Measurements from ENCODE around the gene TMEM95. TPM values are rescaled to one million over a fixed set of nuclear protein-coding genes. Genes with fewer than 3 reads are reported as not detected.
A peak's percentile ranks its signal among the peaks of the same experiment; 100 is the strongest.

TMEM95 gene
- polyA plus RNA-seq, 1 donor (not counting 4 experiments of a cell fraction or from before 2014, with no cell fraction given): not detected

- peak overlapping the region; percentile 88 for H3K4me2 ChIP-seq (ENCODE audit: control insufficient read depth, extremely low read depth, insufficient read depth, low read depth, low read length)
- H2AFZ ChIP-seq (ENCODE audit: control insufficient read depth, low read length): peak overlapping the region; percentile 12
- peaks cover 8% of the 10 kb centered on the region for H3K9me1 ChIP-seq (ENCODE audit: control insufficient read depth, extremely low read depth, insufficient read depth, low read length)
- H3K79me2 ChIP-seq (ENCODE audit: control insufficient read depth, insufficient read depth, low read length): peaks cover 30% of the 10 kb centered on the region
- DNase-seq (ENCODE audit: low read depth, low spot score) (no peak), FAIRE-seq (no peak)
- TF ChIP-seq EZH2 (IDR thresholded peaks at IDR 0.05; ENCODE audit: low read length): no peak
- TF ChIP-seq, protein P1, sequence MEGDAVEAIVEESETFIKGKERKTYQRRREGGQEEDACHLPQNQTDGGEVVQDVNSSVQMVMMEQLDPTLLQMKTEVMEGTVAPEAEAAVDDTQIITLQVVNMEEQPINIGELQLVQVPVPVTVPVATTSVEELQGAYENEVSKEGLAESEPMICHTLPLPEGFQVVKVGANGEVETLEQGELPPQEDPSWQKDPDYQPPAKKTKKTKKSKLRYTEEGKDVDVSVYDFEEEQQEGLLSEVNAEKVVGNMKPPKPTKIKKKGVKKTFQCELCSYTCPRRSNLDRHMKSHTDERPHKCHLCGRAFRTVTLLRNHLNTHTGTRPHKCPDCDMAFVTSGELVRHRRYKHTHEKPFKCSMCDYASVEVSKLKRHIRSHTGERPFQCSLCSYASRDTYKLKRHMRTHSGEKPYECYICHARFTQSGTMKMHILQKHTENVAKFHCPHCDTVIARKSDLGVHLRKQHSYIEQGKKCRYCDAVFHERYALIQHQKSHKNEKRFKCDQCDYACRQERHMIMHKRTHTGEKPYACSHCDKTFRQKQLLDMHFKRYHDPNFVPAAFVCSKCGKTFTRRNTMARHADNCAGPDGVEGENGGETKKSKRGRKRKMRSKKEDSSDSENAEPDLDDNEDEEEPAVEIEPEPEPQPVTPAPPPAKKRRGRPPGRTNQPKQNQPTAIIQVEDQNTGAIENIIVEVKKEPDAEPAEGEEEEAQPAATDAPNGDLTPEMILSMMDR (optimal IDR thresholded peaks at IDR 0.05 in 1 of 3, IDR thresholded peaks at IDR 0.05 in 1 of 3, conservative IDR thresholded peaks at IDR 0.05 in 1 of 3; ENCODE audit: extremely low read depth in 1 of 3, insufficient read depth in 2 of 3, low read length in 3 of 3): no peak
- H3K4me1 ChIP-seq (ENCODE audit: control insufficient read depth, extremely low read depth, insufficient read depth, low read length): peaks cover 29% of the 10 kb centered on the region
- dilution Hi-C loops (cut with MboI; ENCODE audit: extremely low pct_ligation_motif_present, low sequenced_read_pairs): no loop called here
- H3K27ac ChIP-seq (ENCODE audit: control insufficient read depth, insufficient read depth, low read length): peak overlapping the region; percentile 53
- H4K20me1 ChIP-seq (ENCODE audit: control insufficient read depth, extremely low read depth, insufficient read depth, low read length): peaks cover 27% of the 10 kb centered on the region
- H3K27me3 ChIP-seq (ENCODE audit: control insufficient read depth, extremely low read depth, insufficient read depth, low read length): no peaks in the 10 kb centered on the region
- peak overlapping the region; percentile 73 to 92 (median 79) for H3K4me3 ChIP-seq (ENCODE audit: control insufficient read depth in 2 of 3, extremely low read depth in 1 of 3, insufficient read depth in 2 of 3, low read depth in 1 of 3, low read length in 3 of 3)
- H3K9me3 ChIP-seq (ENCODE audit: control insufficient read depth, low read depth, low read length): no peaks in the 10 kb centered on the region
- peak overlapping the region; percentile 77 for H3K9ac ChIP-seq (ENCODE audit: control insufficient read depth, extremely low read depth, insufficient read depth, low read length)
- peaks cover 34 to 63% of the 10 kb centered on the region in 2 experiments for H3K36me3 ChIP-seq (ENCODE audit: control insufficient read depth in 2 of 2, extremely low read depth in 1 of 2, insufficient read depth in 2 of 2, low read length in 2 of 2)
Measured at GRCh38 chr17:7315570-7316235, 39.3 kb upstream of the TMEM95 start.

DNA sequence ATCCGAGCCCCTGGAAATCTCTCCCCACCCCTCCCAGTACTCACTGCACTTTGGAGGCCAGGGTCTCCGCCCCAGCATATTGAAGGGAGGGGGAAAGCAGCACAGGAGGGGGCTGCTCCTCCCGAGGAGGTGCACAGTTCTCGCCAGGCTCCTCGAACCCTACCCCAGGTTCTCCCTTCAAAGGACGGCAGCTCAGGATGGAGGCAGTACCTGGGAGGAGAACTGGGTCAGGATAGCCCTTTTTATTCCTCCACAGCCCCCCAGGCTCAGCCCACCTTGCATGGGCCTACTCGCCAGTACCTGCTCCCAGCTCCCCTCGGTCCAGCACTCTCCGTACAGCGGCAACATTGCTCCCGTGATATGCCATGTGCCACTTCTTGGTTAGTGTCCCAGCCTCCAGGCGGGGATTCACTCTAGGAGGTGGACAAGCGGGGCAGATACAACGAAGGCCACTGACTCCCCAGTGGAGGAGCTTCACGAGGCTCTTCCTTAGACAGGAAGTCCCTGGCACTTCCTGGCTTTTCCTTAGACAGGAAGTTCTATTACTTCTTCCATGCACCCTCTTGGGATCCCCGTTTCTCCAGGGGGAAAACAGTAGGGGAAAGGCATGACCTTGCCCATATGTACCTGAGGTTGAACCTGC, 37.7 kb upstream of the TMEM95 start:
- Histone ChIP-seq H3K4me1 (ENCODE audit: control insufficient read depth, extremely low read depth, insufficient read depth, low read length) (peaks cover 27% of the 10 kb centered on the region), H3K27me3 (ENCODE audit: control insufficient read depth, extremely low read depth, insufficient read depth, low read length) (no peaks in the 10 kb centered on the region), H3K9ac (ENCODE audit: control insufficient read depth, extremely low read depth, insufficient read depth, low read length) (no peak overlapping the region), H3K4me2 (ENCODE audit: control insufficient read depth, extremely low read depth, insufficient read depth, low read depth, low read length) (no peak overlapping the region), H3K9me3 (ENCODE audit: control insufficient read depth, low read depth, low read length) (no peaks in the 10 kb centered on the region), H3K36me3 (ENCODE audit: control insufficient read depth in 2 of 2, extremely low read depth in 1 of 2, insufficient read depth in 2 of 2, low read length in 2 of 2) (peaks cover 31 to 61% of the 10 kb centered on the region in 2 experiments), H3K27ac (ENCODE audit: control insufficient read depth, insufficient read depth, low read length) (no peak overlapping the region), H2AFZ (ENCODE audit: control insufficient read depth, low read length) (no peak overlapping the region), H3K79me2 (ENCODE audit: control insufficient read depth, insufficient read depth, low read length) (peaks cover 19% of the 10 kb centered on the region), H3K4me3 (ENCODE audit: control insufficient read depth in 2 of 3, extremely low read depth in 1 of 3, insufficient read depth in 2 of 3, low read depth in 1 of 3, low read length in 3 of 3) (no peak overlapping the region), H3K9me1 (ENCODE audit: control insufficient read depth, extremely low read depth, insufficient read depth, low read length) (peaks cover 8% of the 10 kb centered on the region), H4K20me1 (ENCODE audit: control insufficient read depth, extremely low read depth, insufficient read depth, low read length) (peaks cover 18% of the 10 kb centered on the region)
- FAIRE-seq (no peak), DNase-seq (ENCODE audit: low read depth, low spot score) (no peak)
- dilution Hi-C loops (cut with MboI; ENCODE audit: extremely low pct_ligation_motif_present, low sequenced_read_pairs): no loop called here
- TF ChIP-seq, protein P1 (optimal IDR thresholded peaks at IDR 0.05 in 1 of 3, IDR thresholded peaks at IDR 0.05 in 1 of 3, conservative IDR thresholded peaks at IDR 0.05 in 1 of 3; ENCODE audit: extremely low read depth in 1 of 3, insufficient read depth in 2 of 3, low read length in 3 of 3): no peak
- no peak for TF ChIP-seq EZH2 (IDR thresholded peaks at IDR 0.05; ENCODE audit: low read length)

Measured in keratinocyte (primary cell).